Trophoblast cell (in vitro differentiated cells and primary cell): ENCODE results near the gene SUSD6.

ENCODE experiments used
- DNase-seq, 2 donors: peaks; one replicate each; pipeline ENCODE4 v3.0.0-alpha.2; 2016
- H2AFZ ChIP-seq: 2 replicates; pipeline ENCODE4 v1.6.1; 2013; ENCODE audit warnings: low read length, moderate library complexity, mild to moderate bottlenecking; ENCODE audit not compliant: insufficient read depth, poor library complexity
- H2AK5ac ChIP-seq: 2 replicates; pipeline ENCODE4 v1.6.1; 2013; ENCODE audit warnings: mild to moderate bottlenecking, low read length
- H2BK120ac ChIP-seq: 2 replicates; pipeline ENCODE4 v1.6.1; 2013; ENCODE audit warnings: low read length, mild to moderate bottlenecking, moderate library complexity; ENCODE audit not compliant: insufficient read depth, poor library complexity
- H2BK12ac ChIP-seq: 2 replicates; pipeline ENCODE4 v1.6.1; 2013; ENCODE audit warnings: mild to moderate bottlenecking, low read length, moderate library complexity
- H2BK5ac ChIP-seq: 2 replicates; pipeline ENCODE4 v1.6.1; 2013; ENCODE audit warnings: low read length, low read depth, moderate library complexity, mild to moderate bottlenecking; ENCODE audit not compliant: poor library complexity
- H3K14ac ChIP-seq: 2 replicates; pipeline ENCODE4 v1.6.1; 2013; ENCODE audit warnings: mild to moderate bottlenecking, low read length
- H3K18ac ChIP-seq: 2 replicates; pipeline ENCODE4 v1.6.1; 2013; ENCODE audit warnings: mild to moderate bottlenecking, low read length
- H3K23ac ChIP-seq: 2 replicates; pipeline ENCODE4 v1.6.1; 2013; ENCODE audit warnings: low read length
- H3K27ac ChIP-seq: 2 replicates; pipeline ENCODE4 v1.5.1; 2013; ENCODE audit warnings: low read depth, mild to moderate bottlenecking, inconsistent platforms, low read length, moderate library complexity
- H3K27me3 ChIP-seq: 2 replicates; pipeline ENCODE4 v1.6.1; 2013; ENCODE audit warnings: inconsistent platforms, mild to moderate bottlenecking, low read length, moderate library complexity; ENCODE audit not compliant: insufficient read depth
- H3K36me3 ChIP-seq, 2 experiments: 1 replicate in 1 of 2; 2 replicates in 1 of 2; pipeline ENCODE4 v1.6.1; 2013; ENCODE audit warnings: low read length in 2 of 2, mild to moderate bottlenecking in 2 of 2, moderate library complexity in 1 of 2; ENCODE audit not compliant: insufficient read depth in 2 of 2, control insufficient read depth in 1 of 2
- H3K4ac ChIP-seq: 2 replicates; pipeline ENCODE4 v1.6.1; 2013; ENCODE audit warnings: low read depth, mild to moderate bottlenecking, low read length, moderate library complexity
- H3K4me1 ChIP-seq, 2 experiments: 1 replicate in 1 of 2; 2 replicates in 1 of 2; pipeline ENCODE4 v1.6.1; 2013; ENCODE audit warnings: low read length in 2 of 2, mild to moderate bottlenecking in 2 of 2, moderate library complexity in 1 of 2; ENCODE audit not compliant: insufficient read depth in 2 of 2, control insufficient read depth in 1 of 2
- H3K4me2 ChIP-seq: 2 replicates; pipeline ENCODE4 v1.6.1; 2013; ENCODE audit warnings: inconsistent platforms, mild to moderate bottlenecking, low read length, moderate library complexity
- H3K4me3 ChIP-seq: 2 replicates; pipeline ENCODE4 v1.5.1; 2013; ENCODE audit warnings: mild to moderate bottlenecking, low read depth, low read length, inconsistent platforms
- H3K79me1 ChIP-seq: one replicate; pipeline ENCODE4 v1.6.1; 2013; ENCODE audit warnings: low read length
- H3K79me2 ChIP-seq: 2 replicates; pipeline ENCODE4 v1.6.1; 2013; ENCODE audit warnings: low read length, mild to moderate bottlenecking; ENCODE audit not compliant: control insufficient read depth, insufficient read depth, poor library complexity
- H3K9ac ChIP-seq: 2 replicates; pipeline ENCODE4 v1.6.1; 2013; ENCODE audit warnings: mild to moderate bottlenecking, low read length
- H3K9me3 ChIP-seq: 2 replicates; pipeline ENCODE4 v1.6.1; 2013; ENCODE audit warnings: low read depth, mild to moderate bottlenecking, control low read depth, inconsistent platforms, low read length; ENCODE audit not compliant: insufficient read depth
- H4K12ac ChIP-seq: 2 replicates; pipeline ENCODE4 v1.6.1; 2013; ENCODE audit warnings: low read depth, mild to moderate bottlenecking, low read length, moderate library complexity
- H4K8ac ChIP-seq: 2 replicates; pipeline ENCODE4 v1.6.1; 2013; ENCODE audit warnings: low read depth, mild to moderate bottlenecking, low read length, moderate library complexity
- H4K91ac ChIP-seq: one replicate; pipeline ENCODE4 v1.6.1; 2013; ENCODE audit warnings: low read depth, mild to moderate bottlenecking, low read length, moderate library complexity
- WGBS: extraction: QIAGEN DNeasy Blood & Tissue Kit; methylation state at CpG from one replicate; pipeline ENCODE4 v1.1.7; 2013; ENCODE audit warnings: missing lambda C conversion rate; ENCODE audit not compliant: insufficient read length, insufficient coverage; ENCODE audit errors: extremely low coverage; 5-methylcytosine and 5-hydroxymethylcytosine counted together

The SUSD6 gene

DNA sequence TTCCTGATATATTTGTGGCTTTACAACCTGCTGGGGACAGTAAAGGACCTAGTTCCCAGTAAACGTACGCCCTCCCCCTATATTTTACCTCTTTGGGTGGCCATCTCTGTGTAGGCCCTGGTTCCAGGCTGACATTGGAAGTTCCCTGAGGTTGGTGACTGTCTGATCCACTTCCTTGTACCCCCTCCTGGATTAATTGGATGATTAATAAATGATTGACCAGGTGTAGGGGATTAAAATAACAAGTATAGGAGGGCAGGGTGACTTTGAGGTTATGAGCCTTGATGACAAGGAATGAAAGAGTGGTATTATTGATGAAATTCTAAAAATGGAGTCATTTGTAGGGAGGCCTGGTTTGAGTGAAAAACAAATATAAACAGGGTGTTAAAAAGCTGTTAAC lies 9.6 kb downstream of the SUSD6 start:
- no peaks in the 10 kb centered on the region for H3K36me3 ChIP-seq
- no CpG with 5 or more reads among the region's 2 CpGs for WGBS

DNA sequence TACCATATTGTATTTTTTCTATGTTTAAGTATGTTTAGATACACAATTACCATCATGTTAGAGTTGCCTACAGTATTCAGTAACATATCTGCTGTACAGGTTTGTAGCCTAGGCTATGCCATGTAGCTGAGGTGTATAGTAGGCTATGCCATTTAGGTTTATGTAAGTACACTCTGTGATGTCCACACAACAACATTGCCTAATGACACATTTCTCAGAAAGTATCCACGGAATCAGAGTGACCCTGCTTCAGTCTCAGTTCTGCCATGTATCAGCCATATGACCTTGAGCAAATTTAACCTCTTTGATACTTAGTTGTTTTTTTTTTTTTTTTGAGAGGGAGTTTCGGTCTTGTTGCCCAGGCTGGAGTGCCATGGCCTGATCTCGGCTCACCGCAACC lies 12.7 kb downstream of the SUSD6 start:
- Histone ChIP-seq H3K9ac (no peak overlapping the region), H3K4me2 (no peak overlapping the region), H2AFZ (no peak overlapping the region), H3K27ac (no peak overlapping the region), H3K27me3 (no peaks in the 10 kb centered on the region), H3K36me3 (no peaks in the 10 kb centered on the region), H3K14ac (no peak overlapping the region), H2BK120ac (no peak overlapping the region), H3K79me2 (no peaks in the 10 kb centered on the region), H4K91ac (no peak overlapping the region), H3K4me3 (no peak overlapping the region), H3K79me1 (peaks cover 2% of the 10 kb centered on the region), H3K23ac (no peak overlapping the region), H3K9me3 (no peaks in the 10 kb centered on the region), H2BK5ac (no peak overlapping the region), H3K4ac (no peak overlapping the region), H4K8ac (no peak overlapping the region), H3K18ac (no peak overlapping the region), H3K4me1 (peaks cover 7 to 9% of the 10 kb centered on the region in 2 experiments), H2BK12ac (no peak overlapping the region), H2AK5ac (no peak overlapping the region), H4K12ac (no peak overlapping the region)
- no peak for DNase-seq
- WGBS = no CpG with 5 or more reads among the region's 4 CpGs

More for the DNA sequence above, 9.6 kb downstream of the SUSD6 start:
- H3K79me1 ChIP-seq = peaks cover 2% of the 10 kb centered on the region
- H4K12ac ChIP-seq = no peak overlapping the region
- no peaks in the 10 kb centered on the region for H3K79me2 ChIP-seq
- H2BK5ac ChIP-seq = no peak overlapping the region
- H3K4me2 ChIP-seq = no peak overlapping the region
- H3K18ac ChIP-seq = no peak overlapping the region
- no peak for DNase-seq
- H4K91ac ChIP-seq = no peak overlapping the region
- no peak overlapping the region for H3K4ac ChIP-seq
- no peak overlapping the region for H2AK5ac ChIP-seq
- H2BK12ac ChIP-seq = no peak overlapping the region
- H3K4me1 ChIP-seq = peaks cover 7 to 9% of the 10 kb centered on the region in 2 experiments
- H3K9me3 ChIP-seq = no peaks in the 10 kb centered on the region
- H2AFZ ChIP-seq = no peak overlapping the region
- no peak overlapping the region for H3K14ac ChIP-seq
- no peak overlapping the region for H2BK120ac ChIP-seq
- H3K27ac ChIP-seq = no peak overlapping the region
- no peak overlapping the region for H3K9ac ChIP-seq
- no peak overlapping the region for H4K8ac ChIP-seq
- H3K23ac ChIP-seq = no peak overlapping the region
- H3K4me3 ChIP-seq = no peak overlapping the region
- H3K27me3 ChIP-seq = no peaks in the 10 kb centered on the region

DNA sequence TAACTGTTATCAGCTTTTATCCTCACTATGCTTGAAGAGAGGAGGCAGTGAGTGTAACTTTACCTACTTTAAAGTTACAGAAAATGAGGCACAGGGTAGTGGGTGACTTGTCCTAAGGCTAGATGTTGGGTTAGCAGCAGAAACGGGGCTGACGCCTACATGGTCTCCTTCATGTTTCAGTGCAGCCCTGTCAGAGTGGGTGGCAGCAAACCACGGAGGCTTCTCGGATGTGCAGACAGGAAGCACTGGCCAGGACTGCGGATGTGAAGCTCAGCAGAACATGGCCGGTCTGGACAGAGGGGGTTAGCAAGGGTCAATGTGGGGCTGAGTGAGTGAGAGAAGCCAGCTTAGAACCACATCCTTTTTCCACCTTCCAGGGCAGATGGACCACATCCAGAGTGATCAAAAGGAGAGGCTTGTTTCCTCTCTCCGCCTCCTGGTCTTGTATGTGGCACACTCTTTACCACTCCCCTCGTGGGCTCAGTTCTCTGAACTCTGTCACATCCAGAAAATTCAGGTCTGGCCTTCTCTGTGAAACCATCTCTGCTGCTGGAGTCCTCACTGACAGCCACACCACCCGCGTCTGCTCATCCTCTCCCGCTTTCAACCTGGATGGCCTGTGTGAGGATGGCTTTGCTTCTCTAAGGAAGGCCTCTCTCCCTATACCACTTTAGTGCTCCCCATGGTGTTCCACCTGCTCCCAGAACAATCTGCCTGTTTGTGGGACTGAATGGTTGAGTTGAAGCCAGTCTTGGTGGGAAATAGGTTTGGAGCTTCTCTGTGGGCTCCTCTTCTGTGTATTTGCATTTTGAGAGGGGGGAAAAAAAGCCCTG lies 14.1 kb downstream of the SUSD6 start:
- no peak overlapping the region for H3K4me3 ChIP-seq
- no peak overlapping the region for H3K9ac ChIP-seq
- H3K14ac ChIP-seq = no peak overlapping the region
- H3K4me2 ChIP-seq = no peak overlapping the region
- H3K4ac ChIP-seq = no peak overlapping the region
- H3K9me3 ChIP-seq = no peaks in the 10 kb centered on the region
- H2BK120ac ChIP-seq = no peak overlapping the region
- H3K4me1 ChIP-seq = peaks cover 3% of the 10 kb centered on the region in 2 experiments
- H4K8ac ChIP-seq = no peak overlapping the region
- no peak overlapping the region for H3K23ac ChIP-seq
- no peaks in the 10 kb centered on the region for H3K36me3 ChIP-seq
- H4K91ac ChIP-seq = no peak overlapping the region
- no peak overlapping the region for H3K27ac ChIP-seq
- no peak overlapping the region for H3K18ac ChIP-seq
- H3K27me3 ChIP-seq = no peaks in the 10 kb centered on the region
- WGBS = no CpG with 5 or more reads among the region's 11 CpGs
- no peak overlapping the region for H2BK12ac ChIP-seq
- no peak overlapping the region for H2BK5ac ChIP-seq
- no peak overlapping the region for H4K12ac ChIP-seq
- DNase-seq = no peak
- H2AK5ac ChIP-seq = no peak overlapping the region
- no peak overlapping the region for H2AFZ ChIP-seq
- peaks cover 2% of the 10 kb centered on the region for H3K79me1 ChIP-seq
- H3K79me2 ChIP-seq = no peaks in the 10 kb centered on the region

GRCh38 chr14:69626132-69626500 lies 14.7 kb downstream of the SUSD6 start:
- Histone ChIP-seq H3K27ac (no peak overlapping the region), H3K4me2 (no peak overlapping the region), H2BK5ac (no peak overlapping the region), H4K8ac (no peak overlapping the region), H3K36me3 (no peaks in the 10 kb centered on the region), H4K12ac (no peak overlapping the region), H3K9me3 (no peaks in the 10 kb centered on the region), H4K91ac (no peak overlapping the region), H3K79me1 (no peaks in the 10 kb centered on the region), H3K23ac (no peak overlapping the region), H3K9ac (no peak overlapping the region), H2BK12ac (no peak overlapping the region), H3K4ac (no peak overlapping the region), H3K18ac (no peak overlapping the region), H3K27me3 (no peaks in the 10 kb centered on the region), H2BK120ac (no peak overlapping the region), H3K4me1 (peaks cover 3% of the 10 kb centered on the region in 2 experiments), H3K4me3 (no peak overlapping the region), H2AK5ac (no peak overlapping the region), H3K79me2 (no peaks in the 10 kb centered on the region), H2AFZ (no peak overlapping the region), H3K14ac (no peak overlapping the region)
- DNase-seq = no peak
- WGBS = no CpG with 5 or more reads among the region's 5 CpGs
